Tibial artery (tissue), 4 donors: ENCODE measurements around the gene GALNT11.

Experiments used
- DNase-seq, 2 donors: peaks; one replicate each; pipeline ENCODE4 v3.0.0-alpha.2; 2019
- H3K27ac ChIP-seq, 2 donors: fragments of 200-600 bp; sonication (generic) in 1 of 2; 1 replicate in 1 of 2; 2 replicates in 1 of 2; pipeline ENCODE4 v1.5.1; 2018 to 2019; ENCODE audit warnings: mild to moderate bottlenecking in 1 of 2
- H3K27me3 ChIP-seq, 2 donors: fragments of 200-600 bp; sonication (generic) in 1 of 2; one replicate each; pipeline versions ENCODE4 v1.5.1 to v1.6.0; 2016 to 2019
- H3K36me3 ChIP-seq, 3 donors: fragments of 200-600 bp; sonication (generic) in 2 of 3; one replicate each; pipeline ENCODE4 v1.5.1; 2016 to 2019; ENCODE audit warnings: mild to moderate bottlenecking in 2 of 3
- H3K4me1 ChIP-seq, 4 donors: fragments of 200-600 bp; sonication (generic) in 2 of 4; 1 replicate in 3 of 4; 2 replicates in 1 of 4; pipeline ENCODE4 v1.5.1; 2016 to 2019
- H3K4me3 ChIP-seq, 2 donors: fragments of 200-600 bp; sonication (generic) in 1 of 2; 1 replicate in 1 of 2; 2 replicates in 1 of 2; pipeline ENCODE4 v1.5.1; 2018 to 2019; ENCODE audit warnings: mild to moderate bottlenecking in 2 of 2
- H3K9me3 ChIP-seq, 3 donors: fragments of 200-600 bp; sonication (generic) in 1 of 3; one replicate each; pipeline ENCODE4 v1.5.1; 2016 to 2019
- CTCF ChIP-seq, 2 experiments: fragments of 200-600 bp in 1 of 2; fragments of 450-650 bp in 1 of 2; IDR thresholded peaks; one replicate each; pipeline ENCODE4 v1.5.1; 2017 to 2019; ENCODE audit warnings: antibody characterized with exemption in 2 of 2, mild to moderate bottlenecking in 1 of 2, moderate library complexity in 1 of 2
- intact Hi-C: fragments of 100-400 bp; cut with DNase I; formaldehyde crosslinking; loops from one replicate; pipeline ENCODE4 v1.15.0; 2023; ENCODE audit warnings: low total_unique reads

Gene GALNT11

DNA sequence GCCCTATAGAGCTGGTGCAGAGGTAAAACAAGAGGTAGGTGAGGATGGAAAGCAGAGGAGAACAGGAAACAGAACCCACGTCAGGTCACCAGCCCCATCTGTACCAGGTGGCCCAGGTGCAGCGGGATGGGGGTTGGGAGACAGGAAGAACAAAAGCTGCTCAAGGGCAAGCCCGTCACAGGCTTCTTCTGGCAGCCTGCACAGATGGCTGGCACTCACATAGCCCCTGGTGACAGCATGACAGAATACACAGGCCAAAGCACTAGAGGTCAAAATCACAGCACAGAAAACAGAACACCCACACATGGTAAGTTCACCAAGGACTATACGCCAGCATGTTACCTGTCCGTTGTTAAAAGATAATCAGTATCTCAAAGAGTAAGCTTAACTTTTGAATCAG lies 126.8 kb downstream of the GALNT11 start:
- intact Hi-C loops: no loop called here

DNA sequence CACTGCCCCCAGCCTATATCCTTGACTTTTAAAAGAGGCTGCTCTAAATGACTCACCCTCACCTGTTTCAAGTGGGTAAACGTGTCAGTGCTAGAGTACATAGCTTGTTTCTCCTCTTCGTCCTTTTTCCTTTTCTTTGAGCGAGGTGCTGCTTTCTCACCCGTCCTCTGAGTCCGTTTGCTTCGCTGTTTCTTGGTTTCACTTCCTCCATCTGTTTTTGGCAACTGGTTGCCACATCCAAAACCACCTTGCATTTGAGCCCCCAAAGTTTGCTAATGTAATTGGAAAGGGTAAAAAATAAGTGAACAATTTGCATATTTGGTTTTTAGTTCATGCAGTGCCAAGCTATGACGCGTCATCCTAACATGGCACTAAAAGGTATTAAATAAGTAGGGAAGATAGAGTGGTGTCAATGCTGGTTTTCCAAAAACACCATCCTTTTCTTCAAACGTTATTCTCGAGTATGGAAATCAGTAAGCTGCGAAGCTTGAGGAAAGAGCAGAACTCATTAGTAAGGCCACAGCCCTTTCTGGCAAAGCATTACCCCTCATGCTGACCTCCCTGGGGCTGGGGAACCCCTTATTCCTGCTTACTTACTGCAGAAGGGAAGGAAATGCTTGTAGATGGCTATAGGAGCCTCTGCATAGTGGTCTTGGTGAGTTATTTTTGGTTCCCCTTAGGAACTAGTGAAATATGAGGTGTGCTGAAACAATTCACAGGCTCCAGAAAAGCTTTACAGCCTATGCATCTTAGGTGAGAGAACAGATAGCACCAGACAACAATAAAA lies 133.5 kb downstream of the GALNT11 start:
- intact Hi-C loops: no loop called here
- no peaks in the 10 kb centered on the region for H3K4me1 ChIP-seq

More for the DNA sequence above, 126.8 kb downstream of the GALNT11 start:
- Histone ChIP-seq H3K4me3 (no peak overlapping the region), H3K9me3 (no peaks in the 10 kb centered on the region), H3K27me3 (no peaks in the 10 kb centered on the region), H3K36me3 (peaks cover 89 to 99% (median 98%) of the 10 kb centered on the region in 3 donors), H3K4me1 (no peaks in the 10 kb centered on the region), H3K27ac (no peak overlapping the region)
- TF ChIP-seq CTCF (IDR thresholded peaks at IDR 0.05): no peak
- no peak for DNase-seq

GRCh38 chr7:152161171-152161570 lies 135.7 kb downstream of the GALNT11 start:
- Histone ChIP-seq H3K4me3 (no peak overlapping the region), H3K9me3 (no peaks in the 10 kb centered on the region), H3K27ac (no peak overlapping the region), H3K4me1 (no peaks in the 10 kb centered on the region), H3K36me3 (peaks cover 60 to 89% (median 77%) of the 10 kb centered on the region in 3 donors), H3K27me3 (no peaks in the 10 kb centered on the region)
- intact Hi-C loops: no loop called here
- no peak for DNase-seq
- no peak for TF ChIP-seq CTCF (IDR thresholded peaks at IDR 0.05)

More for the DNA sequence above, 133.5 kb downstream of the GALNT11 start:
- Histone ChIP-seq H3K36me3 (peaks cover 76 to 92% (median 86%) of the 10 kb centered on the region in 3 donors), H3K9me3 (no peaks in the 10 kb centered on the region), H3K27ac (no peak overlapping the region), H3K27me3 (no peaks in the 10 kb centered on the region), H3K4me3 (no peak overlapping the region)
- DNase-seq: no peak
- TF ChIP-seq CTCF (IDR thresholded peaks at IDR 0.05): no peak

- intact Hi-C loops: no loop called here
- no peak for TF ChIP-seq CTCF (IDR thresholded peaks at IDR 0.05)
- DNase-seq: no peak
- H3K27ac ChIP-seq: no peak overlapping the region
- H3K4me1 ChIP-seq: no peaks in the 10 kb centered on the region
- no peaks in the 10 kb centered on the region for H3K9me3 ChIP-seq
- H3K36me3 ChIP-seq: peaks cover 60 to 89% (median 78%) of the 10 kb centered on the region in 3 donors
- no peaks in the 10 kb centered on the region for H3K27me3 ChIP-seq
- no peak overlapping the region for H3K4me3 ChIP-seq
These were observed 136.8 kb downstream of the GALNT11 start for GRCh38 chr7:152162287-152162686.
